GM10248 (cell line): ENCODE results near the gene PTH.

Source experiments
- CTCF ChIA-PET: fragments of 300-600 bp; sonication (Branson Sonifier 250); formaldehyde crosslinking; extraction: SDS; loops from one replicate; lab custom pipeline; 2021; ENCODE audit warnings: antibody characterized with exemption; lab: Yijun Ruan, JAX
- POLR2A ChIA-PET: fragments of 350-650 bp; sonication (Branson Sonifier 250); formaldehyde crosslinking; extraction: SDS; loops from one replicate; lab custom pipeline; 2020; ENCODE audit warnings: antibody characterized with exemption; lab: Yijun Ruan, JAX
- DNase-seq: peaks from one replicate; pipeline ENCODE4 v3.0.0; 2012; ENCODE audit errors: extremely low spot score
- CTCF ChIP-seq: IDR thresholded peaks from 2 replicates; pipeline ENCODE4 v1.5.1; 2012; ENCODE audit warnings: mild to moderate bottlenecking, low read depth; ENCODE audit errors: extremely low read depth, missing control alignments, control extremely low read depth

The PTH gene

GRCh38 chr11:13495929-13496328 lies at the start of gene PTH:
Gene PTH, minus strand, starts transcription at chr11:13495997. Its CDS starts 3,142 bp downstream, at chr11:13492855.
- TF ChIP-seq CTCF = no peak
- CTCF ChIA-PET = no interaction called here

GRCh38 chr11:13538044-13538443 lies 42.2 kb upstream of the PTH start:
- no peak for TF ChIP-seq CTCF
- ChIA-PET POLR2A (no interaction called here), CTCF (no interaction called here)
- no peak for DNase-seq

More at GRCh38 chr11:13495929-13496328, at the start of gene PTH:
- POLR2A ChIA-PET = no interaction called here
- no peak for DNase-seq

GRCh38 chr11:13535819-13536218 lies 40.0 kb upstream of the PTH start:
- CTCF ChIA-PET = no interaction called here
- no peak for DNase-seq
- TF ChIP-seq CTCF = no peak
- POLR2A ChIA-PET = no interaction called here

GRCh38 chr11:13534358-13534757 lies 38.6 kb upstream of the PTH start:
- ChIA-PET POLR2A (no interaction called here), CTCF (no interaction called here)
- TF ChIP-seq CTCF = no peak
- DNase-seq = no peak

GRCh38 chr11:13525257-13525656 lies 29.5 kb upstream of the PTH start:
- POLR2A ChIA-PET = no interaction called here

GRCh38 chr11:13503393-13503792 lies 7.6 kb upstream of the PTH start:
- ChIA-PET CTCF (interaction anchor here (1.0 to 1.5 kb wide), 5 partner anchors 9 to 168 kb away, joined by 3 to 9 read pairs (median 3); no protein-coding TSS in a partner anchor), POLR2A (no interaction called here)
- DNase-seq = no peak
- TF ChIP-seq CTCF = no peak

More at GRCh38 chr11:13525257-13525656, 29.5 kb upstream of the PTH start:
- CTCF ChIA-PET = no interaction called here
- TF ChIP-seq CTCF = no peak
- no peak for DNase-seq
